GM12864 (cell line): ENCODE measurements around the gene ADAM22.

ENCODE experiments used
- DNase-seq: peaks from one replicate; pipeline ENCODE4 v3.0.0-alpha.2; 2011; ENCODE audit warnings: low read depth
- H3K4me3 ChIP-seq: 2 replicates; pipeline ENCODE4 v1.5.1; 2011; ENCODE audit warnings: mild to moderate bottlenecking, low read depth, low read length, control low read depth
- CTCF ChIP-seq: IDR thresholded peaks from 2 replicates; pipeline ENCODE4 v1.5.1; 2011; ENCODE audit warnings: low read depth, mild to moderate bottlenecking, moderate library complexity, low read length, control low read depth, inconsistent platforms; ENCODE audit errors: missing control alignments

The ADAM22 gene

GRCh38 chr7:87999261-87999660 lies 65.2 kb downstream of the ADAM22 start:
- no peak for TF ChIP-seq CTCF
- no peak overlapping the region for H3K4me3 ChIP-seq
- DNase-seq = no peak

GRCh38 chr7:88001744-88002530 lies 67.9 kb downstream of the ADAM22 start:
- DNase-seq = no peak
- no peak overlapping the region for H3K4me3 ChIP-seq
- no peak for TF ChIP-seq CTCF

GRCh38 chr7:88002617-88003016 lies 68.6 kb downstream of the ADAM22 start:
- H3K4me3 ChIP-seq = no peak overlapping the region
- no peak for TF ChIP-seq CTCF
- no peak for DNase-seq

- TF ChIP-seq CTCF = no peak
- DNase-seq = no peak
Observed at GRCh38 chr7:88003581-88003980, 69.5 kb downstream of the ADAM22 start.

GRCh38 chr7:88005191-88005590 lies 71.1 kb downstream of the ADAM22 start:
- no peak overlapping the region for H3K4me3 ChIP-seq
- no peak for TF ChIP-seq CTCF
- no peak for DNase-seq

More at GRCh38 chr7:88003581-88003980, 69.5 kb downstream of the ADAM22 start:
- H3K4me3 ChIP-seq = no peak overlapping the region

- no peak overlapping the region for H3K4me3 ChIP-seq
- no peak for TF ChIP-seq CTCF
Observed at GRCh38 chr7:88009651-88010050, 75.6 kb downstream of the ADAM22 start.

GRCh38 chr7:88012086-88012485 lies 78.0 kb downstream of the ADAM22 start:
- H3K4me3 ChIP-seq = no peak overlapping the region
- DNase-seq = no peak
- TF ChIP-seq CTCF = no peak

More at GRCh38 chr7:88009651-88010050, 75.6 kb downstream of the ADAM22 start:
- no peak for DNase-seq
